K562 treated with DMSO at 1 percent for 24 hours (cell line): ENCODE data around the gene DCDC1. TPM values are rescaled to one million over a fixed set of nuclear protein-coding genes. Genes with fewer than 3 reads are reported as not detected.

Source experiments
- total RNA-seq: library from RNA; unstranded; fragments of 300-600 nt; gene quantifications from 2 replicates; pipeline ENCODE4 v1.2.3, GENCODE V29; 2022; ENCODE audit warnings: low read depth; ENCODE audit not compliant: insufficient read depth

DCDC1 gene, protein sequence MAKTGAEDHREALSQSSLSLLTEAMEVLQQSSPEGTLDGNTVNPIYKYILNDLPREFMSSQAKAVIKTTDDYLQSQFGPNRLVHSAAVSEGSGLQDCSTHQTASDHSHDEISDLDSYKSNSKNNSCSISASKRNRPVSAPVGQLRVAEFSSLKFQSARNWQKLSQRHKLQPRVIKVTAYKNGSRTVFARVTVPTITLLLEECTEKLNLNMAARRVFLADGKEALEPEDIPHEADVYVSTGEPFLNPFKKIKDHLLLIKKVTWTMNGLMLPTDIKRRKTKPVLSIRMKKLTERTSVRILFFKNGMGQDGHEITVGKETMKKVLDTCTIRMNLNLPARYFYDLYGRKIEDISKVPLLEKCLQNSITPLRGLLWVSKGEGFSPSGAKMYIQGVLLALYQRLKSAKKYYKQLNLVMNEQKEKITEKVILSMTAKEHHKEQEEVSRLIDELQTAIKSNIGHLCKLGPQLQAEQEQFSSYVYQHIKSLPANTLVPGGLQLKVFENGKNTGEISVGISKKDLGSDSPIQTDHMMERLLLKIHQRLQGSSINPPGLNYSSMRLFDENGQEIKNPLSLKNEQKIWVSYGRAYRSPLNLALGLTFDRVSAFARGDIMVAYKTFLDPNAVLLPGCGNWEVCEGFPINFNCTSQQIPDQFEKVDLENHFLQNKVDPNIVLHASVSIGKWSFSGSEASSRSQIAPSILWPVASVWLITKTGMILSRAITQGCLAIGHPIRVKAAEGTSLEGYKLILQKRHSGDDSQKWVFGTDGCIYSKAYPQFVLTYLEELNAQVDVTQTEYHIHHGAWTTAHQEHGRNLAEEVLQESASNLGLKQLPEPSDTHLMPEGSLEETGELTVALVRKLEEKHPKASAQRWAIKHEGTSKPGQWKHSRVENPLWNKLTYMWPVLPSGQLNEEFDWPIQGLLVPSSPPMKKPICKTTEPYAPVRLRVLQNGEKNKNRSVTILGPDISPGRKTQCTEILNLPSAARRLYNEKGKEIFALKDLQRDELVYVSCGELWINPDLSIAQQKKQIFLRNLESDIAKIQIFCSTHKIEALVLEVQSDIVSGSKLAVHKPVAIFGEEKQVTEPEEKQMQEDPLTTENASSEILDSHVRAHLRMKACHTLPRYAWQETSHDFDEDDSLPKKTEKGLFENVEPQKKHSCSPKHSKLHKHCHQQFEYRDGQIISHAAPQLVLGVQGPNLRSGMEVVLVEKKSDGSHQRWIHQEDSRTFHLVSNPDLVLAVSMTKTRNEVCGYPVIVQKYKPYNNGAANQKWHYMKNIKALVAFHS (N-terminal part only)
- total RNA-seq: not detected in 2 replicates

DNA sequence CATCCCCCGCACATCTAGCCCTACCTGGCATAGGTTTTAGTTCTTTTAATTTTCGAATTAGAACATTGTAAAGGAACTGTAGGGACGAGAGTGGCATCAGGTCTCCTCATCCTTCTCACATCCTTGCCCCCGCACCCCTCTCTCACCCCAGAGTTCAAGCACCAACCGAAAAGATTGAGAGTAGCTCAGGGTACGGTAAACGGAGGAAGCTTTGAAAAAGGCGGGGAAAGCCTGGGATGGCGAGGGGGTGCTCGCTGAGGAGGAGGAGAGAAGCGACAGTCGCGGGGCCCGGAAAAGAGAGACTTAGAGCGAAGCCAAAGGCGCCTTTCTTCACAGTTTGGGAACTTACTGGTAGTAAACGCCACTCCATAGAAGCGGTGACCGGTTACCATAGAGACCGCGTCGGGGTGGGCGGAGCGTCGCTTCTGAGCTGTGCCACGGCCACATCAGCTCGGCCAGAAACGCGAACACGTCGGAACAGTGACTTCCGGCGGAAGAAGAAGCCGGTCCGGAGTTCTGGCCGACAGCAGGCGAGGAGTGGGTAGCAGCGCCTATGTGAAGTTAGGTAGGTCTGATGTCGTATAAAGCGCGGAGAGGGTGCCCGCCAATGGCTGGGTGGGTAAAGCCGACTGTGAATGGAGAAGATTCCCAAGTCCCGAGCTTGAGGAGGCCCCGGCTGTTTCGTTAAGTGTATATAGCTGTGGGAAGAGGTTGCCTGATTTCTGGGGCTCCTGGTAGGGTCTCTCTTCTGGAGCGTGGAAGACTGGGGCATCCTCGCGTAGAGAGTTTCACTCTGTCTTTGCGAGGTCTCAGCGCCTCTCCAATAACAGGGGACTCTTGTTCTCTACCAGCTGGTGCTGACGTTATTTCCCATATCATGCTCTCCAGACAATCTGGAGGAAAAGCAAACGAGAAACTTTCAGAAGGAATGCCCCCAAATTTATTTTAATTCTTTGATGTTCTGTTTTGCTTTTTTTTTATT is at the start of gene DCDC1, which contains the start of gene DNAJC24:
Gene DCDC1, minus strand, starts transcription at position 392 of the 982 bp plus-strand sequence. CDS start 41,459 bp downstream, outside the sequence.
Gene DNAJC24, plus strand, starts transcription at position 513 of the 982 bp plus-strand sequence. CDS start 889 bp downstream, outside the sequence.

Other genes with a start within 250 kb of the DCDC1 start
- gene DNAJC24, start 121 bp upstream of the DCDC1 start, total RNA-seq: 6.2 and 7.3 TPM in 2 replicates
- 27.1 and 33.4 TPM in 2 replicates for gene IMMP1L, start 139.9 kb upstream of the DCDC1 start, total RNA-seq
- gene ELP4, start 140.0 kb upstream of the DCDC1 start, total RNA-seq: 15.7 and 16.3 TPM in 2 replicates